ENCODE data around the gene ZBTB7C.

- TF ChIP-seq CTCF (IDR thresholded peaks at IDR 0.05), result no peak
- no peak for TF ChIP-seq POLR2A (IDR thresholded peaks at IDR 0.05)
Measured at GRCh38 chr18:48065601-48065995, 343.6 kb downstream of the ZBTB7C start.

Data from esophagus squamous epithelium (tissue), 4 donors.